HG02970 (cell line): Measurements from ENCODE around the gene MRC2.
"Not testable (repeated sequence)": the region's sequence is repeated elsewhere in the genome, so short reads cannot be mapped to it uniquely, and the experiment has no call there.

Source experiments
- ATAC-seq: cut with Tn5 transposase; IDR thresholded peaks from one replicate; pipeline ENCODE4 v1.9.1; 2021; ENCODE audit warnings: mild to moderate bottlenecking, moderate library complexity, moderate number of reproducible peaks; ENCODE audit not compliant: unreplicated experiment, low FRiP score

The MRC2 gene

GRCh38 chr17:62627219-62627903, at the start of gene MRC2:
MRC2 (plus strand) TSS chr17:62627670; CDS start chr17:62627803, 133 bp downstream.
- no peak for ATAC-seq

GRCh38 chr17:62578757-62579487, 48.5 kb upstream of the MRC2 start:
- no peak for ATAC-seq

GRCh38 chr17:62580947-62581346, 46.5 kb upstream of the MRC2 start:
- no peak for ATAC-seq

- no peak for ATAC-seq
These were observed 45.7 kb upstream of the MRC2 start for GRCh38 chr17:62581764-62582163.

GRCh38 chr17:62587554-62587953, 39.9 kb upstream of the MRC2 start:
- ATAC-seq = no peak

- no peak for ATAC-seq
These were observed 39.4 kb upstream of the MRC2 start for GRCh38 chr17:62588109-62588508.

GRCh38 chr17:62591333-62591732, 36.1 kb upstream of the MRC2 start:
- no peak for ATAC-seq

GRCh38 chr17:62591822-62592221, 35.6 kb upstream of the MRC2 start:
- ATAC-seq = not testable (repeated sequence)

- no peak for ATAC-seq
These were observed 35.0 kb upstream of the MRC2 start for GRCh38 chr17:62592341-62593099.

GRCh38 chr17:62595484-62595883, 32.0 kb upstream of the MRC2 start:
- ATAC-seq = no peak

- no peak for ATAC-seq
These were observed 30.8 kb upstream of the MRC2 start for GRCh38 chr17:62596662-62597061.

GRCh38 chr17:62597150-62597549, 30.3 kb upstream of the MRC2 start:
- ATAC-seq = no peak

- no peak for ATAC-seq
These were observed 29.6 kb upstream of the MRC2 start for GRCh38 chr17:62597920-62598319.

GRCh38 chr17:62599964-62600657, 27.4 kb upstream of the MRC2 start:
- no peak for ATAC-seq

GRCh38 chr17:62600805-62601204, 26.7 kb upstream of the MRC2 start:
- ATAC-seq = no peak

- no peak for ATAC-seq
These were observed 26.0 kb upstream of the MRC2 start for GRCh38 chr17:62601471-62601870.

- ATAC-seq = not testable (repeated sequence)
These were observed 23.7 kb upstream of the MRC2 start for GRCh38 chr17:62603783-62604182.

- ATAC-seq = no peak
These were observed 21.9 kb upstream of the MRC2 start for GRCh38 chr17:62605588-62605987.

- ATAC-seq = no peak
These were observed 16.2 kb upstream of the MRC2 start for GRCh38 chr17:62611292-62611691.

- ATAC-seq = no peak
These were observed 15.7 kb upstream of the MRC2 start for GRCh38 chr17:62611728-62612127.

- not testable (repeated sequence) for ATAC-seq
These were observed 15.2 kb upstream of the MRC2 start for GRCh38 chr17:62612289-62612688.
